NT2/D1 (cell line): ENCODE results near the gene BCORL1.

ENCODE experiments used
- DNase-seq: peaks from one replicate; pipeline ENCODE4 v3.0.0-alpha.2; 2011; ENCODE audit warnings: low read depth, low spot score
- H3K27me3 ChIP-seq: 2 replicates; pipeline ENCODE4 v1.6.0; 2011; ENCODE audit warnings: mild to moderate bottlenecking; ENCODE audit not compliant: insufficient read length, insufficient read depth
- H3K36me3 ChIP-seq: 2 replicates; pipeline ENCODE4 v1.6.1; 2011; ENCODE audit warnings: mild to moderate bottlenecking, low read length, mixed read lengths; ENCODE audit not compliant: insufficient read depth, insufficient read length
- H3K4me1 ChIP-seq: 2 replicates; pipeline ENCODE4 v1.5.1; 2011; ENCODE audit not compliant: insufficient read depth, insufficient read length
- H3K4me3 ChIP-seq: 2 replicates; pipeline ENCODE4 v1.5.1; 2011; ENCODE audit warnings: low read depth; ENCODE audit not compliant: insufficient read length
- H3K9ac ChIP-seq: 2 replicates; pipeline ENCODE4 v1.6.0; 2011; ENCODE audit warnings: low read depth; ENCODE audit not compliant: insufficient read length
- H3K9me3 ChIP-seq: 2 replicates; pipeline ENCODE4 v1.5.1; 2011; ENCODE audit warnings: mild to moderate bottlenecking, low read length; ENCODE audit not compliant: insufficient read depth
- SUZ12 ChIP-seq: IDR thresholded peaks from 2 replicates; pipeline ENCODE4 v1.6.1; 2011; ENCODE audit not compliant: insufficient read length, insufficient read depth; ENCODE audit errors: extremely low read depth
- YY1 ChIP-seq: IDR thresholded peaks from 2 replicates; pipeline ENCODE4 v1.6.1; 2011; ENCODE audit not compliant: insufficient read length, insufficient read depth
- ZNF274 ChIP-seq: IDR thresholded peaks from 2 replicates; pipeline ENCODE4 v1.6.1; 2011; ENCODE audit warnings: mild to moderate bottlenecking, low read depth, low read length

Gene BCORL1

DNA sequence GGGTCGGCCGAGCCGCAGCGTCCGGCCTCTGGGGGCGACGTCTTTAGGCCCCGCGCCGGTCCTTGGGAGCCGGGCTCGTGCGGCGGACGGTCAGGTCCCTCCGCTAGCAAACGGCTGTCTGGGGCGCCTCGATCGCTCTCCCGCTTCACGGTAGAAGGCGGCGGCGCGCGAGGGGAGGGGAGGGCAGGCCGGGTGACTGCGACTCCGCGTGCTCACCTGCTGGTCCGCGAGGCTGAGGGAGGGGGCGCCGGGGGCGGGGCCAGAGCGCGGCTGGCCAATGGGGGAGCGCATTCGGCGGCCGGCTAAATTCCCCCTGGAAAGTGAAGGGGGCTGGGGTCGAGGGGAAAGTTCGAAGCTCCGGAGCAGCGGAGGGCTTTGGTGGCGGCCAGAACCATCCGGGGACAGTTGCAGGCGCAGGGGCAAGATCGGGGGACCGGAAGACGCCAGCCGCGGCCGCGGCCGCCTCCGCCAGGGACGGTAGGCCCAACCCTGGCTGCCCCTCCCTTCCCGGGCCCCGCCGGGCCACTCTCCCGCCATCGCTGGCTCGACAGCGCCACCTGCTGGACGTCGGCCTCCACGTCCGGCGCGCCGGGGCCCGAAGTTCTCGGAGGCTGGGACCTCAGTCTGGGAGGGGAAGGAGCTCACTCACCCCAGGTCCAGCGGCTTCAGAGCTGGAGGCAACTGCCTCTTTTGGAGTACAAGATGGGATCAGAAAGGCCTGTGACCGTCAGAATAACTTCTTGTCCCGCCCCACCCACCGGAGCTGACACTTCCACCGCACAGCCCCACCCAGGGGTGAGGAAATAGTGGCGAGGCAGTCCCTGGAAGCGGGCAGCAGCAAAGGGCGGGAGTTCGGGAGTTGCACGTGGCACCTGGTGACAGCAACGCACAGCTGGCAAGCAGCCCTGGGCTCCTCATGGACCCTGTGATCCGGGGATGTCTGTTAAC is 78.0 kb downstream of the BCORL1 start:
- Histone ChIP-seq H3K9me3 (no peaks in the 10 kb centered on the region), H3K36me3 (peaks cover 5% of the 10 kb centered on the region), H3K9ac (no peak overlapping the region), H3K4me1 (no peaks in the 10 kb centered on the region), H3K4me3 (peak overlapping the region; percentile 21), H3K27me3 (peaks cover 13% of the 10 kb centered on the region)
- DNase-seq = no peak
- TF ChIP-seq YY1 (no peak), ZNF274 (no peak), SUZ12 (no peak)

DNA sequence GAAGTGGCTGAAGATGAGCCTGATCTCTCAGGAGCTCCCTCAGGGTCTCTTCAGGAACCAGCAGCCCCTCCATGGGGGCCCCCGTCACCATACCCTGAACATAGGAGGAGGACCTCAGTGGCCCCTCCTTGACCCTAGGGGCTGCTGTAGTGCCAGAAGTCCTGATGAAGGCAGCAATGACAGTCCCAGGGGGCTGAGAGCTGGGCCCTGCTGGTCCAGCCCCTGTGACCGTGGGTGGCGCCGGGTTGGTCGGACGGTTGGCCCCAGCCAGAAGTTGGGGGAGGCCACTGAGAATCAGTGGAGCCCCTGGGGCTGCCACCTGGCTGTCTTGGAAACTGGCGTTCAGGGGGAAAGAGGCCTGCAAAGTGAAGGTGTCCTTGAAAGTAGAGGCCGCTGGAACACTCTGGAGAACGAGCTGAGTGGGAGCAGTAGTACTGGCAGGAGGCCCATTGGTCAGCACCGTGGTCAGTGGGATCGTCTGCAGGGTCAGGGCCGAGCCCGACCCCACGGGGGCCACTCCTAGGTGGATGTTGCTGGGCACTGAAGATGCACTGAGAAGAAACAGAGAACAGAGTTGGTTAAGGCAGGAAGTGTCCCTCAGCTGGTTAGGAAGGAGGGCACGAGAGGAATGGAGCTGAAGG is 84.7 kb downstream of the BCORL1 start:
- Histone ChIP-seq H3K27me3 (no peaks in the 10 kb centered on the region), H3K9me3 (no peaks in the 10 kb centered on the region), H3K4me3 (no peak overlapping the region), H3K9ac (no peak overlapping the region), H3K36me3 (peaks cover 41% of the 10 kb centered on the region), H3K4me1 (no peaks in the 10 kb centered on the region)
- TF ChIP-seq YY1 (no peak), SUZ12 (no peak), ZNF274 (no peak)
- DNase-seq = no peak

DNA sequence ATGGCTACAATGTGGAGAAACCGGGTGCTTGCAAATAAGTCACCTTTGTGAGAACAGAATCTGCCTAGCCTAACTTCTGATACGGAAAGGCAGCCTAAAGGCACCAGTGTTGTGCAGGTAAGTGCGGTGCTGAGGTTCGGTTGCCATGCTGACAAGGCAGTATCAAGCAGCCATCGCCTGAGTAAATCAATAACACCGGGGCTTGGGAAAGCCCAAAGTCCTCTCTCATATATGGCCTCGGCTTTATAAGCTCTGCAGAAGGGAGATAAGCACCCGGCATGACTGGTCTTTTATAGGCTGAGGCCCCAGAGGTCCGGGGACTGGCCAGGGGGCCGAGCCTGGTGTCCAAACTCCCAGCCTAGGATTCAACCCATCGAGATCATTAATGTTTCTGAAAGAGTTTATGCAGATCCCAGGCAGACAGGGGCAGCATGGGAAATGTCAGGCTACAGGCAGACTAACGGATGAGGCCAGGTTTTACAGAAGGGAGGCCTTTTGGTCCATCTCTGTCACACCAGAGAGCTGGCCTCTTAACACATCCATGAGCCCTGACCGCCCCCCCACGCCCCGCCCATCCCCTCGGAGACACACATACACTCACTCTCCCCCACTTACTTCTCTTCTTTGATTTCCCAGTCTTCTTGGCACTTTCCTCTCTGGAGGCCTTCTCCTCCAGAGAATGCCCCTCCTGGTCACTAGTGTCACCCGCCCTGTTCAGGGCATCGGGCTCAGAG is 89.3 kb downstream of the BCORL1 start:
- TF ChIP-seq SUZ12 = no peak
- DNase-seq = no peak

DNA sequence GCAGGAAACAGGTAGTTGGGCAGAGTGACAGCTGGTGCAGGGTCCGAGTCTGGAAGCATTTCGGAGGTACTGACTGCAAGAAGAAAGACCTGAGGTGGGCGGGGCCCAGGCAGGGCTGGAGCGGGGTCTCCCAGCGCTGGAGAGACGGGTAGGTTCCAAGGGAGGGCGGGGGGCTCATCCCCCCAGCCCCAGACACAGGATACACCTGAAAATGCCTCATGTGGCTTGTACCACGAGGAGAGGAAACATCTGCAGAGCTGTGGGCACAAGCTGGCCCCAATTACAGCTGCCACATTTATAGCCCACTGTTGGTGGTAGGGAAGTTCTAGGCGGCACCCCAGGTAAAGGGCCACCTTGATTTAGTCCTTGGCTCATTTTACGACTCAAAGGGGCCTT is 89.9 kb downstream of the BCORL1 start:
- DNase-seq = no peak
- no peak overlapping the region for H3K9ac ChIP-seq
- H3K36me3 ChIP-seq = peaks cover 37% of the 10 kb centered on the region
- no peak overlapping the region for H3K4me3 ChIP-seq
- no peaks in the 10 kb centered on the region for H3K4me1 ChIP-seq
- TF ChIP-seq SUZ12 (no peak), ZNF274 (no peak), YY1 (no peak)
- H3K9me3 ChIP-seq = no peaks in the 10 kb centered on the region
- no peaks in the 10 kb centered on the region for H3K27me3 ChIP-seq

More for the DNA sequence above, 89.3 kb downstream of the BCORL1 start:
- Histone ChIP-seq H3K9ac (no peak overlapping the region), H3K9me3 (no peaks in the 10 kb centered on the region), H3K27me3 (no peaks in the 10 kb centered on the region), H3K4me1 (no peaks in the 10 kb centered on the region), H3K36me3 (peaks cover 42% of the 10 kb centered on the region), H3K4me3 (no peak overlapping the region)

DNA sequence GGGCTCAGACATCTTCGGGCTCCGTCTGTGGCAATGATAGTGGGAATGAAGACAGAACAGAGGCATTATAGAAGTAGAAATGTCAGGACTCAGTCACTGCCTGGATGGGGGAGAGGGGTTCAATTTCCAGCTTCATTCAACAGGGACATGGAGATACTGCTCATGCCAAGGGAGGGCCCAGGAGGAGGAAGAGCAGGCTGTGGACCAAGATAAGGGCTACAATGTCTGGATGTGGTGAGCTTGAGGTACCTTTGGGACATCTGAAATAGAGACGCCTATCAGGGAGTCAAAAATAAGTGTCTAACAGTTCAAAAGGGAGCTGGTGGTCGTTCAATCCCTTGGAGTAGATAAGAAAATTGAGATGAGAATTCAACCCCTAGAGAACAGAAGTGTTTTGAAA is 93.3 kb downstream of the BCORL1 start:
- no peak overlapping the region for H3K9ac ChIP-seq
- no peak for DNase-seq
- no peaks in the 10 kb centered on the region for H3K4me1 ChIP-seq
- H3K36me3 ChIP-seq = peaks cover 25% of the 10 kb centered on the region
- no peak for TF ChIP-seq ZNF274
- no peak for TF ChIP-seq SUZ12
- no peak for TF ChIP-seq YY1
- no peaks in the 10 kb centered on the region for H3K9me3 ChIP-seq
- no peaks in the 10 kb centered on the region for H3K27me3 ChIP-seq
- no peak overlapping the region for H3K4me3 ChIP-seq

DNA sequence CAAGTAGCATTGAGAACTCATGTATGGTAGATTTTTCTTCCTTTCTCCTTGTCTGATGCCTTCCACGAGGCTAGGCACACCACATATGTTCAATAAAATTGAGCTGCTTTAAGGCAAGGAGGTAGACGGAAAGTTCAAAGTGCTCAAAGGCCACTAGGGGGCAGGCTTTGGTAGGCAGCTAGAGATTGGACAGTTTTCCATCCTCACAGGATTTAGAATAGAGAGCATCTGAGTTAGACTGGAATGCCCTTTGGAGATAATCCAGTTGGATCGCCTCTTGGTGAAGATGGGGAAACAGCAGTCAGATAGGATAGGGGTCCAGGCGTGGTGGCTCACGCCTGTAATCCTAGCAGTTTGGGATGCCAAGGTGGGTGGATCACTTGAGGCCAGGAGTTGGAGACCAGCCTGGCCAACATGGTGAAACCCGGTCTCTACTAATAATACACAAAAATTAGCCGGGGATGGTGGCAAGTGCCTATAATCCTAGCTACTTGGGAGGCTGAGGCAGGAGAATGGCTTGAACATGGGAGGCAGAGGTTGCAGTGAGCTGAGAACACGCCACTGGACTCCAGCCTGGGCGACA is 97.5 kb downstream of the BCORL1 start:
- Histone ChIP-seq H3K9ac (no peak overlapping the region), H3K36me3 (peaks cover 13% of the 10 kb centered on the region), H3K4me3 (no peak overlapping the region), H3K9me3 (no peaks in the 10 kb centered on the region), H3K4me1 (peaks cover 2% of the 10 kb centered on the region), H3K27me3 (no peaks in the 10 kb centered on the region)
- DNase-seq = no peak
- TF ChIP-seq ZNF274 = no peak
- TF ChIP-seq YY1 = no peak
- TF ChIP-seq SUZ12 = no peak
